Mesenchymal stem cell (in vitro differentiated cells and primary cell): ENCODE measurements around the gene ZFR.
A peak's percentile ranks its signal among the peaks of the same experiment; 100 is the strongest.

Experiments used
- DNase-seq: peaks from one replicate; pipeline ENCODE4 v3.0.0-alpha.2; 2013
- H2AFZ ChIP-seq: one replicate; pipeline ENCODE4 v1.6.1; 2013; ENCODE audit warnings: low read depth, mild to moderate bottlenecking, control low read depth, inconsistent platforms, low read length, moderate library complexity
- H2AK5ac ChIP-seq: 2 replicates; pipeline ENCODE4 v1.6.1; 2013; ENCODE audit warnings: low read length, moderate library complexity, mild to moderate bottlenecking, inconsistent platforms; ENCODE audit not compliant: severe bottlenecking
- H2BK120ac ChIP-seq: one replicate; pipeline ENCODE4 v1.6.1; 2013; ENCODE audit warnings: low read depth, mild to moderate bottlenecking, inconsistent platforms, low read length, moderate library complexity
- H2BK12ac ChIP-seq, 2 experiments: one replicate each; pipeline ENCODE4 v1.6.1; 2013; ENCODE audit warnings: inconsistent platforms in 2 of 2, low read length in 2 of 2, mild to moderate bottlenecking in 2 of 2, moderate library complexity in 2 of 2, control low read depth in 1 of 2
- H2BK15ac ChIP-seq: one replicate; pipeline ENCODE4 v1.6.1; 2013; ENCODE audit warnings: mild to moderate bottlenecking, low read depth, inconsistent platforms; ENCODE audit not compliant: poor library complexity, severe bottlenecking
- H2BK5ac ChIP-seq: 2 replicates; pipeline ENCODE4 v1.6.1; 2013; ENCODE audit warnings: low read depth, mild to moderate bottlenecking, low read length, control low read depth, inconsistent platforms; ENCODE audit not compliant: poor library complexity, severe bottlenecking
- H3K14ac ChIP-seq, 2 experiments: one replicate each; pipeline ENCODE4 v1.6.1; 2013; ENCODE audit warnings: inconsistent platforms in 2 of 2, low read length in 2 of 2, control low read depth in 1 of 2, mild to moderate bottlenecking in 1 of 2, moderate library complexity in 1 of 2
- H3K18ac ChIP-seq, 2 experiments: one replicate each; pipeline ENCODE4 v1.6.1; 2013; ENCODE audit warnings: inconsistent platforms in 2 of 2, low read length in 2 of 2, control low read depth in 1 of 2, low read depth in 1 of 2, mild to moderate bottlenecking in 1 of 2
- H3K23ac ChIP-seq, 2 experiments: one replicate each; pipeline ENCODE4 v1.6.1; 2013; ENCODE audit warnings: inconsistent platforms in 2 of 2, low read length in 2 of 2, mild to moderate bottlenecking in 2 of 2, moderate library complexity in 2 of 2, control low read depth in 1 of 2
- H3K27ac ChIP-seq: 2 replicates; pipeline ENCODE4 v1.5.1; 2013; ENCODE audit warnings: mild to moderate bottlenecking, moderate library complexity, low read length, control low read depth, inconsistent platforms; ENCODE audit not compliant: poor library complexity, severe bottlenecking
- H3K27me3 ChIP-seq, 2 experiments: 2 replicates each; pipeline versions ENCODE4 v1.6.1 to v1.7.0; 2013; ENCODE audit warnings: low read length in 2 of 2, mild to moderate bottlenecking in 2 of 2, moderate library complexity in 2 of 2, control low read depth in 1 of 2, inconsistent platforms in 1 of 2; ENCODE audit not compliant: control insufficient read depth in 1 of 2, insufficient read depth in 1 of 2
- H3K36me3 ChIP-seq, 2 experiments: 2 replicates each; pipeline versions ENCODE4 v1.6.1 to v1.7.0; 2013; ENCODE audit warnings: low read length in 2 of 2, control low read depth in 1 of 2, inconsistent platforms in 1 of 2, low read depth in 1 of 2, mild to moderate bottlenecking in 1 of 2; ENCODE audit not compliant: insufficient read depth in 2 of 2, control insufficient read depth in 1 of 2
- H3K4ac ChIP-seq, 2 experiments: one replicate each; pipeline ENCODE4 v1.6.1; 2013; ENCODE audit warnings: inconsistent platforms in 2 of 2, low read length in 2 of 2, mild to moderate bottlenecking in 2 of 2, moderate library complexity in 2 of 2, control low read depth in 1 of 2, low read depth in 1 of 2
- H3K4me1 ChIP-seq: 2 replicates; pipeline ENCODE4 v1.6.1; 2013; ENCODE audit warnings: low read depth, low read length, control low read depth; ENCODE audit not compliant: control insufficient read depth, insufficient read depth
- H3K4me2 ChIP-seq: 2 replicates; pipeline ENCODE4 v1.6.1; 2013; ENCODE audit warnings: low read length, mild to moderate bottlenecking, inconsistent platforms; ENCODE audit not compliant: poor library complexity, severe bottlenecking
- H3K4me3 ChIP-seq, 2 experiments: 2 replicates each; pipeline versions ENCODE4 v1.5.1 to v1.7.0; 2013; ENCODE audit warnings: low read length in 2 of 2, mild to moderate bottlenecking in 2 of 2, control low read depth in 1 of 2, low read depth in 1 of 2; ENCODE audit not compliant: insufficient read depth in 1 of 2
- H3K79me1 ChIP-seq: replicated peaks from 2 replicates; pipeline ENCODE4 v1.6.1; 2013; ENCODE audit warnings: mild to moderate bottlenecking, control low read depth, low read length, inconsistent platforms; ENCODE audit not compliant: poor library complexity, severe bottlenecking
- H3K9ac ChIP-seq: 2 replicates; pipeline ENCODE4 v1.7.0; 2013; ENCODE audit warnings: mild to moderate bottlenecking, low read length, moderate library complexity
- H3K9me3 ChIP-seq: 2 replicates; pipeline ENCODE4 v1.7.0; 2013; ENCODE audit warnings: mild to moderate bottlenecking, low read length; ENCODE audit not compliant: control insufficient read depth
- H4K8ac ChIP-seq: one replicate; pipeline ENCODE4 v1.6.1; 2013; ENCODE audit warnings: inconsistent platforms, mild to moderate bottlenecking, low read length, moderate library complexity
- H4K91ac ChIP-seq: one replicate; pipeline ENCODE4 v1.6.1; 2013; ENCODE audit warnings: mild to moderate bottlenecking, low read length, inconsistent platforms
- WGBS: methylation state at CpG from one replicate; pipeline ENCODE4 v1.1.7; 2013; ENCODE audit warnings: mixed read lengths; 5-methylcytosine and 5-hydroxymethylcytosine counted together

The ZFR gene

GRCh38 chr5:32471784-32472183 lies 27.2 kb upstream of the ZFR start:
- 89% methylated on average over 2 of the region's 2 CpGs for WGBS
- no peak overlapping the region for H2BK5ac ChIP-seq
- H3K4me2 ChIP-seq = no peak overlapping the region
- no peaks in the 10 kb centered on the region for H3K36me3 ChIP-seq
- no peak overlapping the region for H3K4ac ChIP-seq
- no peak overlapping the region for H2BK120ac ChIP-seq
- H3K4me1 ChIP-seq = peaks cover 2% of the 10 kb centered on the region
- H3K79me1 ChIP-seq = no peaks in the 10 kb centered on the region
- no peak for DNase-seq
- H3K9me3 ChIP-seq = no peaks in the 10 kb centered on the region
- no peak overlapping the region for H4K91ac ChIP-seq
- H3K18ac ChIP-seq = no peak overlapping the region
- no peak overlapping the region for H3K14ac ChIP-seq
- H2AFZ ChIP-seq = no peak overlapping the region
- no peak overlapping the region for H3K9ac ChIP-seq
- no peak overlapping the region for H3K4me3 ChIP-seq
- H3K27me3 ChIP-seq = peaks cover 5 to 10% of the 10 kb centered on the region in 2 experiments
- H2BK15ac ChIP-seq = no peak overlapping the region
- H3K27ac ChIP-seq = no peak overlapping the region
- no peak overlapping the region for H2AK5ac ChIP-seq
- H4K8ac ChIP-seq = no peak overlapping the region
- no peak overlapping the region for H3K23ac ChIP-seq
- H2BK12ac ChIP-seq = no peak overlapping the region

- Histone ChIP-seq H3K9ac (no peak overlapping the region), H2AK5ac (no peak overlapping the region), H3K27ac (no peak overlapping the region), H3K4me1 (no peaks in the 10 kb centered on the region), H3K14ac (no peak overlapping the region), H3K4ac (no peak overlapping the region), H2BK120ac (no peak overlapping the region), H4K91ac (no peak overlapping the region), H2BK15ac (no peak overlapping the region), H2AFZ (no peak overlapping the region), H2BK5ac (no peak overlapping the region), H4K8ac (no peak overlapping the region), H3K79me1 (no peaks in the 10 kb centered on the region), H3K4me3 (no peak overlapping the region), H3K4me2 (no peak overlapping the region), H2BK12ac (no peak overlapping the region), H3K27me3 (peaks cover 5% of the 10 kb centered on the region in 2 experiments), H3K9me3 (no peaks in the 10 kb centered on the region), H3K23ac (no peak overlapping the region), H3K36me3 (no peaks in the 10 kb centered on the region), H3K18ac (no peak overlapping the region)
- 58% methylated on average over 1 of the region's 2 CpGs for WGBS
- DNase-seq = no peak
Observed at GRCh38 chr5:32465076-32465475, 20.5 kb upstream of the ZFR start.

- H2BK15ac ChIP-seq = no peak overlapping the region
- no peak overlapping the region for H3K4me3 ChIP-seq
- H2BK5ac ChIP-seq = no peak overlapping the region
- peak overlapping the region in 1 of 2 experiments; percentile 89 for H3K14ac ChIP-seq
- no peak overlapping the region for H2BK120ac ChIP-seq
- no peaks in the 10 kb centered on the region for H3K27me3 ChIP-seq
- H3K36me3 ChIP-seq = no peaks in the 10 kb centered on the region
- H3K27ac ChIP-seq = no peak overlapping the region
- no peaks in the 10 kb centered on the region for H3K4me1 ChIP-seq
- H2AFZ ChIP-seq = no peak overlapping the region
- H3K23ac ChIP-seq = no peak overlapping the region
- no peak overlapping the region for H3K4me2 ChIP-seq
- no peak overlapping the region for H4K8ac ChIP-seq
- H3K9me3 ChIP-seq = no peaks in the 10 kb centered on the region
- no peak overlapping the region for H2AK5ac ChIP-seq
- no peak overlapping the region for H3K18ac ChIP-seq
- no peaks in the 10 kb centered on the region for H3K79me1 ChIP-seq
- H3K9ac ChIP-seq = no peak overlapping the region
- H2BK12ac ChIP-seq = no peak overlapping the region
- no peak overlapping the region for H4K91ac ChIP-seq
- DNase-seq = peak; percentile 48
- H3K4ac ChIP-seq = no peak overlapping the region
- 0% methylated on average over 1 of the region's 1 CpG for WGBS
Observed at GRCh38 chr5:32462618-32463017, 18.1 kb upstream of the ZFR start.

DNA sequence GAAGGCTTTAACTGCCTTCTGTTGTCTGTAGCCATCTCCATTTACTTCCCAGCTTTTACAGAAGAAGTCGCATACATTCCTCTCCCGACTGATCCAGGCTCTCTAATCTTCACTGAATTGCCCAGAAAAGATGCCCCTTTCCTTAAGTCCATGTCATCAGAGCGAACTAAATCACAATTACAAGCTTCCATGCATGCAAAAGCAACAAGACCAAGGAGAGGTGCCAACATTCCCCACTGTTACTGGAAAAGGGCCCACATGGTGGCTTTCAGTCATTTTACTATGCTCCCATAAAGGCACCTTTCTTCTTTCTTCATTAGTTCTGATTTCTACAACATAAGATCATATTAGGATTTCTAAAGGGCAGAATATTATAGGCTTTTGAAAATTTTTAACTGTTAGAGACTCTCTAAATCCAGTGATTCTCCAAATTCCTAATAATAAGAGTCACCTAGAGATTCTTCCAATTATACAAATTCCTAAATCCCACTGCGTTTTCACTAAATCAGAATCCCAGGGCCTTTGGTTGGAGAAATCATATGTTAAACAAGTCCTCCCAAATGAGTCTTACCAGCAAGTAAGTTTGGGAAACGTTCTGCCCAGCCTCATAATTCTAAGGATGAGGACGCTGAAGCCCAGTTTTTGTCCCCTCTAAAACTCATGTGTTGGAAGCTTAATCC lies 17.0 kb upstream of the ZFR start:
- H2BK5ac ChIP-seq = no peak overlapping the region
- DNase-seq = no peak
- H3K9ac ChIP-seq = no peak overlapping the region
- H3K18ac ChIP-seq = no peak overlapping the region
- H3K79me1 ChIP-seq = no peaks in the 10 kb centered on the region
- H2BK12ac ChIP-seq = no peak overlapping the region
- peaks cover 0 to 4% of the 10 kb centered on the region in 2 experiments for H3K27me3 ChIP-seq
- H3K4me3 ChIP-seq = no peak overlapping the region
- no peak overlapping the region for H2AFZ ChIP-seq
- WGBS = 81% methylated on average over 6 of the region's 6 CpGs
- no peak overlapping the region for H4K91ac ChIP-seq
- H3K14ac ChIP-seq = no peak overlapping the region
- H3K23ac ChIP-seq = no peak overlapping the region
- H3K4me1 ChIP-seq = no peaks in the 10 kb centered on the region
- no peak overlapping the region for H4K8ac ChIP-seq
- H3K9me3 ChIP-seq = no peaks in the 10 kb centered on the region
- no peak overlapping the region for H2BK120ac ChIP-seq
- H2AK5ac ChIP-seq = no peak overlapping the region
- H3K4ac ChIP-seq = no peak overlapping the region
- H3K4me2 ChIP-seq = no peak overlapping the region
- no peak overlapping the region for H2BK15ac ChIP-seq
- H3K36me3 ChIP-seq = no peaks in the 10 kb centered on the region
- H3K27ac ChIP-seq = no peak overlapping the region
